ENCODE measurements around the gene SCFD2.

- TF ChIP-seq POLR2A (IDR thresholded peaks at IDR 0.05) (no peak), CTCF (IDR thresholded peaks at IDR 0.05) (no peak)
Observed at GRCh38 chr4:52961666-52962412, 404.0 kb downstream of the SCFD2 start.
